Neural cell (in vitro differentiated cells): Measurements from ENCODE around the gene DDA1. TPM values are rescaled to one million over a fixed set of nuclear protein-coding genes. Genes with fewer than 3 reads are reported as not detected.

ENCODE experiments used
- H2AFZ ChIP-seq: fragments of 200-600, 300-800 bp; sonication (generic), shearing (Covaris generic); 2 replicates; pipeline ENCODE4 v1.6.0; 2014; ENCODE audit warnings: low read depth, mild to moderate bottlenecking, antibody characterized with exemption, low read length, moderate library complexity
- H3F3A ChIP-seq: fragments of 200-600 bp; shearing (Covaris generic); 2 replicates; pipeline ENCODE4 v1.6.1; 2016; ENCODE audit warnings: mild to moderate bottlenecking, moderate library complexity, mixed read lengths, antibody characterized with exemption, low read length; ENCODE audit not compliant: insufficient read depth, poor library complexity, severe bottlenecking
- H3K27ac ChIP-seq: fragments of 200-600, 300-800 bp; sonication (generic), shearing (Covaris generic); 2 replicates; pipeline ENCODE4 v1.5.1; 2014; ENCODE audit warnings: mild to moderate bottlenecking, low read length, moderate library complexity
- H3K27me3 ChIP-seq: fragments of 300-800, 200-600 bp; sonication (generic), shearing (Covaris generic); 2 replicates; pipeline ENCODE4 v1.6.0; 2014; ENCODE audit warnings: mild to moderate bottlenecking, low read depth, low read length, moderate library complexity; ENCODE audit not compliant: insufficient read depth
- H3K36me3 ChIP-seq: fragments of 300-800, 200-600 bp; sonication (generic), shearing (Covaris generic); 2 replicates; pipeline ENCODE4 v1.5.1; 2014; ENCODE audit warnings: mild to moderate bottlenecking, antibody characterized with exemption, low read length, moderate library complexity; ENCODE audit not compliant: insufficient read depth
- H3K4me2 ChIP-seq: fragments of 300-800, 200-600 bp; sonication (generic), shearing (Covaris generic); 2 replicates; pipeline ENCODE4 v1.6.0; 2014; ENCODE audit warnings: mild to moderate bottlenecking, low read length
- H3K4me3 ChIP-seq: fragments of 300-800, 200-600 bp; sonication (generic), shearing (Covaris generic); 2 replicates; pipeline ENCODE4 v1.5.1; 2014; ENCODE audit warnings: mild to moderate bottlenecking, low read length, moderate library complexity
- H3K79me2 ChIP-seq: fragments of 200-600 bp; shearing (Covaris generic); replicated peaks from 2 replicates; pipeline ENCODE4 v1.6.0; 2014; ENCODE audit warnings: mild to moderate bottlenecking, low read length, moderate library complexity; ENCODE audit not compliant: insufficient read depth
- H3K9ac ChIP-seq: fragments of 300-800, 200-600 bp; sonication (generic), shearing (Covaris generic); 2 replicates; pipeline ENCODE4 v1.6.1; 2016; ENCODE audit warnings: mild to moderate bottlenecking, low read length, mixed read lengths
- H3K9me2 ChIP-seq: fragments of 200-600 bp; shearing (Covaris generic); 2 replicates; pipeline ENCODE4 v1.6.1; 2016; ENCODE audit warnings: mild to moderate bottlenecking, low read length, mixed read lengths; ENCODE audit not compliant: insufficient read depth
- H3K9me3 ChIP-seq: fragments of 200-600, 300-800 bp; sonication (generic), shearing (Covaris generic); 2 replicates; pipeline ENCODE4 v1.6.1; 2016; ENCODE audit warnings: mild to moderate bottlenecking, mixed run types, low read length, moderate library complexity, mixed read lengths
- H4K20me1 ChIP-seq: fragments of 200-600 bp; shearing (Covaris generic); 2 replicates; pipeline ENCODE4 v1.6.1; 2016; ENCODE audit warnings: mild to moderate bottlenecking, mixed run types; ENCODE audit not compliant: insufficient read depth
- EP300 ChIP-seq: fragments of 450-650 bp; conservative IDR thresholded peaks from 2 replicates; pipeline ENCODE4 v1.6.1; 2014; ENCODE audit warnings: antibody characterized with exemption, mild to moderate bottlenecking, moderate library complexity; ENCODE audit not compliant: poor library complexity, severe bottlenecking
- EZH2 ChIP-seq: fragments of 200-600, 300-800 bp; shearing (Covaris generic), sonication (generic); IDR thresholded peaks from 2 replicates; pipeline ENCODE4 v1.6.1; 2014; ENCODE audit warnings: antibody characterized with exemption, low read length, borderline replicate concordance, mild to moderate bottlenecking; ENCODE audit not compliant: insufficient read depth, poor library complexity, severe bottlenecking
- MXI1 ChIP-seq: fragments of 450-650 bp; conservative IDR thresholded peaks from 2 replicates; pipeline ENCODE4 v1.6.1; 2014; ENCODE audit warnings: antibody characterized with exemption, mild to moderate bottlenecking; ENCODE audit not compliant: poor library complexity, severe bottlenecking
- POLR2AphosphoS5 ChIP-seq: IDR thresholded peaks from 2 replicates; pipeline ENCODE4 v1.6.1; 2012
- RAD21 ChIP-seq: fragments of 450-650 bp; conservative IDR thresholded peaks from 2 replicates; pipeline ENCODE4 v1.6.1; 2014; ENCODE audit warnings: antibody characterized with exemption, mild to moderate bottlenecking, moderate library complexity
- SMC3 ChIP-seq: fragments of 450-650 bp; conservative IDR thresholded peaks from 2 replicates; pipeline ENCODE4 v1.6.1; 2014; ENCODE audit warnings: antibody characterized with exemption, mild to moderate bottlenecking, moderate library complexity; ENCODE audit not compliant: poor library complexity
- TAF1 ChIP-seq: IDR thresholded peaks from 2 replicates; pipeline ENCODE4 v1.6.1; 2012; ENCODE audit warnings: low read depth
- polyA plus RNA-seq: library from polyadenylated mRNA; depleted of rRNA; stranded (reverse); fragments of >200 nt; gene quantifications from 2 replicates; pipeline ENCODE4 v1.2.3, GENCODE V29; 2014
- TF ChIP-seq, protein P1 (sequence below): IDR thresholded peaks from 2 replicates; pipeline ENCODE4 v1.6.1; 2012; ENCODE audit warnings: borderline replicate concordance
- TF ChIP-seq, protein P2 (sequence below): fragments of 450-650 bp; IDR thresholded peaks from 2 replicates; pipeline ENCODE4 v1.5.1; 2014; ENCODE audit warnings: antibody characterized with exemption, mild to moderate bottlenecking, moderate library complexity; ENCODE audit not compliant: poor library complexity, severe bottlenecking

DDA1 gene
- polyA plus RNA-seq, 1 donor from 2014 or later, result 25.4 TPM

DNA sequence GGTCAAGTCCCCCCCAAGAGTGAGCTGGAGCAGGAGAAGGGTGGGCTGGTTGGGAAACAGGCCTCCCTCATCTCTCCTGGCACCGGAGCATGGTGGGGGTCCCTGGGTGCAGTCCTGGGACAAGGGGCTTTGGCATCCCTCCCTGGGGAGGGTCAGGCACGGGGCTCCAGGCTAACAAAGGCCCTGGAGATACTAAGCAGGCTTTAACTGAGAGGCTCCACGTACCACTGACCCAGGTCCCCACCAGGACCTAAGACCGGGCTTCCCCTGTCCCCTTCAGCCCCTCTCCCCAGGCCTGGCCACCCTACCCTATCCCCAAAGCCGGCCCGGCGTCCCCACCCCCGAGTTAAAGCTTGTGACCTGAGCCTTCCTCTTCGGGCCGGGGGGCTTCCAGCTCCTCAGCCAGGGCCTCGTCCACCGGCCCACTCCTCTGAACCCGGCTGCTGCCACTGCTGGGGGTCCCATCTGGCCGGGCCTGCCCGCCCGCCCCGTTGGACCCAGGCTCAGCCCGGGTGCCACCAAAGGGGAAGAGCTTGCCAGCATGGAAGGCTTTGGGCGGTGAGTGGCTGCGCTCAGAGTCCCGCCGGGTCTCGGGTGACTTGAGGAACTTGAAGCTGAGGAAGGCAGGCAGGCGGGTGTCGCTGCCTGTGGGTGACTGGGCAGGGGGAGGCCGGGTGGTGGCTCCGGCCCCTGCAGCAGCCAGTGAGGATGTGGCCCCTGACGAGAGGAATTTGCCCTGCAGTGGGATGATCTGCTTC lies 15.2 kb downstream of the DDA1 start:
- H2AFZ ChIP-seq, result no peak overlapping the region
- no peaks in the 10 kb centered on the region for H4K20me1 ChIP-seq
- no peak overlapping the region for H3K4me2 ChIP-seq
- no peaks in the 10 kb centered on the region for H3K36me3 ChIP-seq
- no peak overlapping the region for H3K9ac ChIP-seq
- no peak overlapping the region for H3K27ac ChIP-seq
- H3K9me2 ChIP-seq, result no peaks in the 10 kb centered on the region
- H3K27me3 ChIP-seq, result no peaks in the 10 kb centered on the region
- H3K9me3 ChIP-seq, result no peaks in the 10 kb centered on the region
- no peak for TF ChIP-seq TAF1
- TF ChIP-seq SMC3, result no peak
- no peak for TF ChIP-seq RAD21
- TF ChIP-seq, protein P1, sequence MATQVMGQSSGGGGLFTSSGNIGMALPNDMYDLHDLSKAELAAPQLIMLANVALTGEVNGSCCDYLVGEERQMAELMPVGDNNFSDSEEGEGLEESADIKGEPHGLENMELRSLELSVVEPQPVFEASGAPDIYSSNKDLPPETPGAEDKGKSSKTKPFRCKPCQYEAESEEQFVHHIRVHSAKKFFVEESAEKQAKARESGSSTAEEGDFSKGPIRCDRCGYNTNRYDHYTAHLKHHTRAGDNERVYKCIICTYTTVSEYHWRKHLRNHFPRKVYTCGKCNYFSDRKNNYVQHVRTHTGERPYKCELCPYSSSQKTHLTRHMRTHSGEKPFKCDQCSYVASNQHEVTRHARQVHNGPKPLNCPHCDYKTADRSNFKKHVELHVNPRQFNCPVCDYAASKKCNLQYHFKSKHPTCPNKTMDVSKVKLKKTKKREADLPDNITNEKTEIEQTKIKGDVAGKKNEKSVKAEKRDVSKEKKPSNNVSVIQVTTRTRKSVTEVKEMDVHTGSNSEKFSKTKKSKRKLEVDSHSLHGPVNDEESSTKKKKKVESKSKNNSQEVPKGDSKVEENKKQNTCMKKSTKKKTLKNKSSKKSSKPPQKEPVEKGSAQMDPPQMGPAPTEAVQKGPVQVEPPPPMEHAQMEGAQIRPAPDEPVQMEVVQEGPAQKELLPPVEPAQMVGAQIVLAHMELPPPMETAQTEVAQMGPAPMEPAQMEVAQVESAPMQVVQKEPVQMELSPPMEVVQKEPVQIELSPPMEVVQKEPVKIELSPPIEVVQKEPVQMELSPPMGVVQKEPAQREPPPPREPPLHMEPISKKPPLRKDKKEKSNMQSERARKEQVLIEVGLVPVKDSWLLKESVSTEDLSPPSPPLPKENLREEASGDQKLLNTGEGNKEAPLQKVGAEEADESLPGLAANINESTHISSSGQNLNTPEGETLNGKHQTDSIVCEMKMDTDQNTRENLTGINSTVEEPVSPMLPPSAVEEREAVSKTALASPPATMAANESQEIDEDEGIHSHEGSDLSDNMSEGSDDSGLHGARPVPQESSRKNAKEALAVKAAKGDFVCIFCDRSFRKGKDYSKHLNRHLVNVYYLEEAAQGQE, result no peak
- TF ChIP-seq EP300, result no peak
- TF ChIP-seq, protein P2, sequence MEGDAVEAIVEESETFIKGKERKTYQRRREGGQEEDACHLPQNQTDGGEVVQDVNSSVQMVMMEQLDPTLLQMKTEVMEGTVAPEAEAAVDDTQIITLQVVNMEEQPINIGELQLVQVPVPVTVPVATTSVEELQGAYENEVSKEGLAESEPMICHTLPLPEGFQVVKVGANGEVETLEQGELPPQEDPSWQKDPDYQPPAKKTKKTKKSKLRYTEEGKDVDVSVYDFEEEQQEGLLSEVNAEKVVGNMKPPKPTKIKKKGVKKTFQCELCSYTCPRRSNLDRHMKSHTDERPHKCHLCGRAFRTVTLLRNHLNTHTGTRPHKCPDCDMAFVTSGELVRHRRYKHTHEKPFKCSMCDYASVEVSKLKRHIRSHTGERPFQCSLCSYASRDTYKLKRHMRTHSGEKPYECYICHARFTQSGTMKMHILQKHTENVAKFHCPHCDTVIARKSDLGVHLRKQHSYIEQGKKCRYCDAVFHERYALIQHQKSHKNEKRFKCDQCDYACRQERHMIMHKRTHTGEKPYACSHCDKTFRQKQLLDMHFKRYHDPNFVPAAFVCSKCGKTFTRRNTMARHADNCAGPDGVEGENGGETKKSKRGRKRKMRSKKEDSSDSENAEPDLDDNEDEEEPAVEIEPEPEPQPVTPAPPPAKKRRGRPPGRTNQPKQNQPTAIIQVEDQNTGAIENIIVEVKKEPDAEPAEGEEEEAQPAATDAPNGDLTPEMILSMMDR, result no peak
- no peak for TF ChIP-seq EZH2
- TF ChIP-seq POLR2AphosphoS5, result no peak
- no peak for TF ChIP-seq MXI1
- no peaks in the 10 kb centered on the region for H3F3A ChIP-seq
- H3K79me2 ChIP-seq, result no peaks in the 10 kb centered on the region
- no peak overlapping the region for H3K4me3 ChIP-seq

DNA sequence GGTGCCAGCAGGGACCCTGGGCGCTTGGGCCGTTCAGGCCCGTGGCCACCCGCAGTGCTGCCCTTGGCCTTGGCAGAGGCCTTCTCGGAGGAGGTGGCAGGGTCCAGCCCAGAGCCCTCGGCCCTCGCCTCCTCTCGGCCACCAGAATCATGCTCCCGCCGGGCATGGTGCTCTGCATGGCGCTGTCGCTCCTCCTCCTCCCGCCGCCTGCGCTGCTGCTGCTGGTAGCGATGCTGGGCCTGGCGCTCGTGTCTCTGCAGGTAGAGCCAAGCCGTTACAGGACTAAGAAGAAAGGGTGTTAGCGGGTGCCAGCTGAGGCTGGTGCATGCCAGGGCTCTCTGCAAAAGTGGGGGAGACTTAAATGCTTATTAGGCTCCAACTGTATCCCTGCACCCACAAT lies 15.8 kb downstream of the DDA1 start:
- no peak for TF ChIP-seq MXI1
- TF ChIP-seq, protein P1, result no peak
- no peak for TF ChIP-seq EP300
- TF ChIP-seq POLR2AphosphoS5, result no peak
- TF ChIP-seq SMC3, result no peak
- TF ChIP-seq TAF1, result no peak
- no peak for TF ChIP-seq EZH2
- TF ChIP-seq RAD21, result no peak
- TF ChIP-seq, protein P2, result no peak
- no peak overlapping the region for H3K4me3 ChIP-seq
- H3F3A ChIP-seq, result no peaks in the 10 kb centered on the region
- H3K79me2 ChIP-seq, result no peaks in the 10 kb centered on the region
- H3K9ac ChIP-seq, result no peak overlapping the region
- no peaks in the 10 kb centered on the region for H3K27me3 ChIP-seq
- no peak overlapping the region for H2AFZ ChIP-seq
- no peak overlapping the region for H3K4me2 ChIP-seq
- no peak overlapping the region for H3K27ac ChIP-seq
- H3K9me2 ChIP-seq, result no peaks in the 10 kb centered on the region
- no peaks in the 10 kb centered on the region for H3K9me3 ChIP-seq
- H4K20me1 ChIP-seq, result no peaks in the 10 kb centered on the region
- H3K36me3 ChIP-seq, result no peaks in the 10 kb centered on the region
